Smooth muscle cell (in vitro differentiated cells): ENCODE results near the gene NELFB. TPM values are rescaled to one million over a fixed set of nuclear protein-coding genes. Genes with fewer than 3 reads are reported as not detected.

ENCODE experiments used
- DNase-seq: peaks from one replicate; lab custom pipeline; 2025; ENCODE audit not compliant: unreplicated experiment; lab: John Stamatoyannopoulos, UW
- H2AFZ ChIP-seq: fragments of 200-600 bp; sonication (generic); 2 replicates; pipeline ENCODE4 v1.6.0; 2016; ENCODE audit warnings: antibody characterized with exemption, low read depth, mild to moderate bottlenecking
- H3F3A ChIP-seq: fragments of 200-600 bp; sonication (generic); 2 replicates; pipeline ENCODE4 v1.6.0; 2017; ENCODE audit warnings: antibody characterized with exemption, low read depth
- H3K27ac ChIP-seq: fragments of 200-600 bp; sonication (generic); 2 replicates; pipeline ENCODE4 v1.5.1; 2016; ENCODE audit warnings: low read depth, mild to moderate bottlenecking
- H3K27me3 ChIP-seq: fragments of 200-600 bp; sonication (generic); 2 replicates; pipeline ENCODE4 v1.6.1; 2016; ENCODE audit warnings: low read depth, mild to moderate bottlenecking
- H3K36me3 ChIP-seq: fragments of 200-600 bp; sonication (generic); 2 replicates; pipeline ENCODE4 v1.5.1; 2016; ENCODE audit warnings: low read depth
- H3K4me1 ChIP-seq: fragments of 200-600 bp; sonication (generic); 2 replicates; pipeline ENCODE4 v1.5.1; 2016; ENCODE audit warnings: low read depth
- H3K4me2 ChIP-seq: fragments of 200-600 bp; sonication (generic); 2 replicates; pipeline ENCODE4 v1.6.0; 2016; ENCODE audit warnings: mild to moderate bottlenecking
- H3K4me3 ChIP-seq: fragments of 200-600 bp; sonication (generic); 2 replicates; pipeline ENCODE4 v1.5.1; 2016; ENCODE audit warnings: mild to moderate bottlenecking
- H3K79me2 ChIP-seq: fragments of 200-600 bp; sonication (generic); 2 replicates; pipeline ENCODE4 v1.6.0; 2016; ENCODE audit warnings: low read depth, mild to moderate bottlenecking
- H3K9ac ChIP-seq: fragments of 200-600 bp; sonication (generic); 2 replicates; pipeline ENCODE4 v1.6.0; 2016; ENCODE audit warnings: low read depth
- H3K9me3 ChIP-seq: fragments of 200-600 bp; sonication (generic); replicated peaks from 2 replicates; pipeline ENCODE4 v1.5.1; 2016; ENCODE audit warnings: low read depth
- H4K20me1 ChIP-seq: fragments of 200-600 bp; sonication (generic); 2 replicates; pipeline ENCODE4 v1.6.0; 2016; ENCODE audit warnings: low read depth
- WGBS: methylation state at CpG from one replicate; pipeline ENCODE4 v1.1.7; 2016; ENCODE audit warnings: low lambda C conversion rate; 5-methylcytosine and 5-hydroxymethylcytosine counted together
- polyA plus RNA-seq: library from polyadenylated mRNA; unstranded; fragments of >200 nt; fragmentation: Nextera tagmentation; extraction: Ambion mirVana; gene quantifications from 2 replicates; pipeline ENCODE4 v1.2.1, GENCODE V29; 2016
- total RNA-seq: library from RNA; depleted of rRNA; stranded (reverse); fragments of >200 nt; gene quantifications from 2 replicates; pipeline ENCODE4 v1.2.3, GENCODE V29; 2014
- TF ChIP-seq, protein P1 (sequence below): fragments of 200-600 bp; sonication (generic); IDR thresholded peaks from 2 replicates; pipeline ENCODE4 v1.5.1; 2017; ENCODE audit warnings: borderline replicate concordance, mild to moderate bottlenecking, antibody characterized with exemption; ENCODE audit not compliant: insufficient read depth, poor library complexity, severe bottlenecking

Gene NELFB
- total and polyA plus RNA-seq, 2 experiments from 2014 or later: 23.3 to 60.9 TPM

DNA sequence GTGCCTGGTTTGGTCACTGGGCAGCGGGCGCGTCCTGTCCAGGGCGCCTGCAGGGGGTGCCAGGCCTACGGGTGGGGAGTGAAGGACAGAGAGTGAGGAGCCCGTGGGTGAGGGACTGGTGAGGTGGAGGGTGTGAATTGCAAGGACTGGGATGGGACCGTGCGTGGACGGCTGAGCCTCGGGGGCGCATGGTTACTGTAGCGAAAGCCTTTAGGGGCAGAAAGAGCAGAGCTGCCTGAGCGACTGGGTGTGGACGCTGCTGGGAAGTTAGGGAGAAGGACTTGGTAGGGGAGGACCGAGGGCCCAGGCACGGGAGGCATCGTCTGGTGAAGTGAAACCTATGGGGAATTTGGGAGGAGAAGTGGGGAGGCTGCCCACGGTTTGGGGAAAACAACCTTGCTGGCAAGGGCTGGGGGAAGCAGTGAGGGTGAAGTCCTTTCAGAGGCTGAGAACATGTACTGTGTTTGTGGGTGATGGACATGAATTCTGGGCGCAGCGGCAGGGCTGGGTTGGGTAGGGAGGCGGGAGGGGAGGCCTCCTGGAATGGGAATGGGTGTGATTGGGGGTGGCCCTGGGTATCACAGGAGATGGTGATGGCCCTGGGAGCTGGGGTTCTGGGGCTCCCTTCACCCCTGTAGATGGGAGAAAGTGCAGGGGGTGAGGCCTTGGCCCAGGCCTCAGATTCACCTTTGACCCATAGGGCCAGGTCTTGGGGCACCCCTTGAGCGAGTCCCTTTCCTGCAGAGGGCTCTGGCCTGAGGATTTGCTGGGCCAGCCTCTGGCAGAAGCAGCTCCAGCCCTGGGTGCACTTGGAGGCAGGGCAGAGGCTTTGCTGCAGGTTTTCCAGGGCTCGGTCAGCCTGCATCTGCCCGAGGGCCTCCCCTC lies 20.7 kb downstream of the NELFB start:
- peaks cover 15% of the 10 kb centered on the region for H3K4me1 ChIP-seq
- H3K9ac ChIP-seq: no peak overlapping the region
- no peak for DNase-seq
- H3K4me3 ChIP-seq: no peak overlapping the region
- H2AFZ ChIP-seq: no peak overlapping the region
- H3F3A ChIP-seq: no peaks in the 10 kb centered on the region
- TF ChIP-seq, protein P1, sequence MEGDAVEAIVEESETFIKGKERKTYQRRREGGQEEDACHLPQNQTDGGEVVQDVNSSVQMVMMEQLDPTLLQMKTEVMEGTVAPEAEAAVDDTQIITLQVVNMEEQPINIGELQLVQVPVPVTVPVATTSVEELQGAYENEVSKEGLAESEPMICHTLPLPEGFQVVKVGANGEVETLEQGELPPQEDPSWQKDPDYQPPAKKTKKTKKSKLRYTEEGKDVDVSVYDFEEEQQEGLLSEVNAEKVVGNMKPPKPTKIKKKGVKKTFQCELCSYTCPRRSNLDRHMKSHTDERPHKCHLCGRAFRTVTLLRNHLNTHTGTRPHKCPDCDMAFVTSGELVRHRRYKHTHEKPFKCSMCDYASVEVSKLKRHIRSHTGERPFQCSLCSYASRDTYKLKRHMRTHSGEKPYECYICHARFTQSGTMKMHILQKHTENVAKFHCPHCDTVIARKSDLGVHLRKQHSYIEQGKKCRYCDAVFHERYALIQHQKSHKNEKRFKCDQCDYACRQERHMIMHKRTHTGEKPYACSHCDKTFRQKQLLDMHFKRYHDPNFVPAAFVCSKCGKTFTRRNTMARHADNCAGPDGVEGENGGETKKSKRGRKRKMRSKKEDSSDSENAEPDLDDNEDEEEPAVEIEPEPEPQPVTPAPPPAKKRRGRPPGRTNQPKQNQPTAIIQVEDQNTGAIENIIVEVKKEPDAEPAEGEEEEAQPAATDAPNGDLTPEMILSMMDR: no peak
- no peak overlapping the region for H3K4me2 ChIP-seq
- peaks cover 38% of the 10 kb centered on the region for H4K20me1 ChIP-seq
- H3K9me3 ChIP-seq: no peaks in the 10 kb centered on the region
- 87% methylated on average over 21 of the region's 24 CpGs for WGBS
- no peak overlapping the region for H3K27ac ChIP-seq
- H3K79me2 ChIP-seq: no peaks in the 10 kb centered on the region
- H3K36me3 ChIP-seq: no peaks in the 10 kb centered on the region
- peaks cover 3% of the 10 kb centered on the region for H3K27me3 ChIP-seq

- peak overlapping the region; percentile 50 for H3K4me3 ChIP-seq
- no peak overlapping the region for H2AFZ ChIP-seq
- TF ChIP-seq, protein P1: no peak
These were observed 21.6 kb downstream of the NELFB start for GRCh38 chr9:137276473-137277328.

DNA sequence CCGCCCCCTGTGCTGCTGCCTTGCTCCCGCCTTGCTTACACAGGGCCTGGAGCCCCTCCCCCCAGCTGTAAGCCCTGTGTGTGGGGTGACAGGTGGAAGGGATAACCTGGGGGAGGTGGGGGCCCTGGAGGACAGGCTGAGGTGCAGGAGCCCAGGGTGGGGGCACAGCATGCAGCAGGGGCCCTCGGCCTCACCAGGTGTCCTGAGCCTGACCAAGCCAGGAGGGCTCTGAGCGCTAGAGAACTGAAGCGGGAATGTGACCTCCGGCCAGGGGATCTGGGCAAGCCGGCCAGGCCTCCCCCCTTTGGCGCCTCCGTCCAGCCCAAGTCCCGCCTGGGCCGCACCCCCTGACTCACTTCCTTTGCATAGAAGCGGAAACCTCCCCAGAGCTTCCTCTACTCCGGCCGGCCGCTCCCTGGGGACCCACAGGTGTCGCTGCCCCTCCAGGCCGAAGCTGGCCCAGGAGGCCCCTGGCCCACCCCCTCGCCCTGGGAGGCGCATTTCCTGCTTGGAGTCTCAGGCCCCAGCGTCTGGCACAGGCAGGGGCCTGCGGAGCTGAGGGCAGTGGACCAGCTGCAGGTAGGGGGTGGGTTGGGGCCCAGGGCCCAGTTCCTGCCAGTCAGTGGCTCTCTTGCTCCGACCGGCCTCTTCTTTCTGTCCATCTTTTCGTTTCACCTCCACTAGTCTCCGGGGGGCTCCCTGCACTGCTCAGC lies 22.4 kb downstream of the NELFB start, which contains the start of gene TOR4A:
TSS of gene TOR4A (plus strand) at position 398 of the 713 bp plus-strand sequence. CDS start 964 bp downstream, outside the sequence.
- Histone ChIP-seq H3K9me3 (no peaks in the 10 kb centered on the region), H3K4me1 (peaks cover 15% of the 10 kb centered on the region), H3K36me3 (no peaks in the 10 kb centered on the region), H4K20me1 (peaks cover 39% of the 10 kb centered on the region), H3K27ac (no peak within 1 kb of the TSS), H3K27me3 (peaks cover 12% of the 10 kb centered on the region), H3K79me2 (no peaks in the 10 kb centered on the region), H3K9ac (no peak within 1 kb of the TSS), H2AFZ (no peak within 1 kb of the TSS), H3K4me3 (peak within 1 kb of the TSS; percentile 50), H3F3A (no peaks in the 10 kb centered on the region), H3K4me2 (peak within 1 kb of the TSS; percentile 88)
- WGBS: 38% methylated on average over 23 of the region's 25 CpGs
- no peak for DNase-seq
- TF ChIP-seq, protein P1: no peak

More at GRCh38 chr9:137276473-137277328, 21.6 kb downstream of the NELFB start:
- no peak overlapping the region for H3K9ac ChIP-seq
- no peaks in the 10 kb centered on the region for H3K79me2 ChIP-seq
- peak overlapping the region; percentile 88 for H3K4me2 ChIP-seq
- H3K9me3 ChIP-seq: no peaks in the 10 kb centered on the region
- no peak for DNase-seq
- peaks cover 15% of the 10 kb centered on the region for H3K4me1 ChIP-seq
- WGBS: 66% methylated on average over 30 of the region's 30 CpGs
- peaks cover 12% of the 10 kb centered on the region for H3K27me3 ChIP-seq
- H3K27ac ChIP-seq: no peak overlapping the region
- peaks cover 40% of the 10 kb centered on the region for H4K20me1 ChIP-seq
- no peaks in the 10 kb centered on the region for H3F3A ChIP-seq
- no peaks in the 10 kb centered on the region for H3K36me3 ChIP-seq
